GM18502 (cell line): Measurements from ENCODE around the gene PTPRG.

ENCODE experiments used
- ATAC-seq: cut with Tn5 transposase; IDR thresholded peaks from one replicate; pipeline ENCODE4 v1.9.1; 2021; ENCODE audit warnings: mild to moderate bottlenecking; ENCODE audit not compliant: unreplicated experiment, poor library complexity

The PTPRG gene

DNA sequence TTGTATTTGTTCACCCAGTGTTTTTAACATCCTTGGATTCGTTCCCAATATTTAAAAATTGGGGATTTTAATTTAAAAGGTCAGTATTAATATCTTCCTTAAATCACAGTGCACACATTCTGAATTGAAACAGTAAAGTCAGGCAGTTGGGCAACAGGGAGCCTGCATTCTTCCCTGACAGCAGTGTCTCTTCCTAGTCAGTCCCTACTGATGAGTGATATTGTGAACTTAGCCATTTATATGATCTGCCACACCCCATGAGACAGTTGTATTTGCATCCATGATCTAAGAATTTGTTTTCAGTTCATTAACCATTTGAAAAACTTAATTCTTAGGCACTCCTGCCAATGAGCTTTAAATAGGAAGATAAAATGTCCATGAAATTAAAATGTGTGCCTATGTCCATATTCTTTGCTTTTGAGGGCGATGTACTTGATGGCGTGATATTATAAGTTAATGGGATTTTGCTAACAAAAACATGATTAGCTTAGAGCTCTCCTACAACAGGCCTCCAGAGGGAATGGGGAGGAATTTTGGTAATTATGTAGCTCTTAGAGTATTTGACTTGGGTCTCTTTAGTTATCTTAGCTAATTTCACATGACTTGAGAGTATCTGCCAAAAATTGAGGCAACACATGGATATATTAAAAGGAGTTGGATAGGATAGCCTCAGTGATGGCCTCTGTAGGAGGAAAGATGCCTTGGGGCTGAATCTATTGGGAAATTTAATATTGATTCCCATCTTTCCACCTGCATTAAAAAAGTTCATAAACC is 219.3 kb downstream of the PTPRG start:
- no peak for ATAC-seq

DNA sequence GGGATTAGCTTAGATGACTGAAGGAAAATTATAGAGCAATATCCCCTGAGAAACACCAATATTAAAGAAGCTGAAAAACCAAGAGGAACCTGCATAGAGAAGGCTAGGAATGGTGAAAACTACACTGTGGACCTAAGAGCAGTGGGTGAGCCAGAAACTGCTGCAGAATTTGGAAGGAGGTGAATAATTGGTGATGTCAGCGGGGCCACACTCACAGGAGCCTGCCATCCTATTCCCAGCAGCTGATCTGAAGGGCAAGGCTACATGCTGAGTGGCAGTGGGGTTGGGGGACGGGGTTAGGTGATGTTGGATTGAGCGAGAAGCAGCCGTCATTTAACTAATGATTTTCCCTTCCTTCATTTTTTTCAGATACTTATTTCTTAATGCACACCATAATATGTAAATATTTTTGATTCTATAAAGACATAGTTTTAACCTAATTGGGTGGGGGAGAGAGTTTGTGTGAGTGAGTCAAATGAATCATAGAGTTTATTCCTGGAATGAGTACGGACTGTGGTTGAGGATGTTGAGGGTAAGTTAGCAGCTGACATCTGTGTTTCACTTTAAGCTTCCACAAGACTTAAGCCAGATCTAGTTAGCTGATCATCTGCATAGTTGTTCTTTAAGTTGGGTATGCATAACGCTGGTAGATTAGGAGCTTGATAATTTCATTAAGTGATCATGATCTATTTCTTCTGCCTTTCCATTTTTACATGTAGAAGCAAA is 222.8 kb downstream of the PTPRG start:
- ATAC-seq = no peak

- ATAC-seq = no peak
These were observed 227.5 kb downstream of the PTPRG start for GRCh38 chr3:61788623-61789507.

GRCh38 chr3:61789861-61790260 is 228.5 kb downstream of the PTPRG start:
- no peak for ATAC-seq

DNA sequence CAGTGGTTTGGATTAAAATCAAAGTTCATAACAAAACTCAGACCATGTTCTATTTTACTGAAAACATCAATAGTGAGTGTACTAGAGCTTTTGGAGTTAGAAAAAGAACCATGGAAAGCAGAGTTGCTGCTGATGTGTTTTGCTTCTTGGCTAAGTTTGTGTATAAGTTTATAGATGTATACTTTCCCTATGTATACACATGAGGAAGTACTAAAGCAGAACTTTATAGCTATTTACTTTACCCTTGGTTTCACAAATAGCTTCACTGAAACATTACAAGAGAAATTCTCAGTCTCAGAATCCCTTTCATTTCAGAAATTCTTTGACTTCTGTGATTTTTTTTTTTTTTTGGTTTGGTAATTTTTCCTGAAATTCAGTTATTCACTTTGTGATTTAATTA is 229.0 kb downstream of the PTPRG start:
- no peak for ATAC-seq

GRCh38 chr3:61793056-61793455 is 231.7 kb downstream of the PTPRG start:
- ATAC-seq = no peak

DNA sequence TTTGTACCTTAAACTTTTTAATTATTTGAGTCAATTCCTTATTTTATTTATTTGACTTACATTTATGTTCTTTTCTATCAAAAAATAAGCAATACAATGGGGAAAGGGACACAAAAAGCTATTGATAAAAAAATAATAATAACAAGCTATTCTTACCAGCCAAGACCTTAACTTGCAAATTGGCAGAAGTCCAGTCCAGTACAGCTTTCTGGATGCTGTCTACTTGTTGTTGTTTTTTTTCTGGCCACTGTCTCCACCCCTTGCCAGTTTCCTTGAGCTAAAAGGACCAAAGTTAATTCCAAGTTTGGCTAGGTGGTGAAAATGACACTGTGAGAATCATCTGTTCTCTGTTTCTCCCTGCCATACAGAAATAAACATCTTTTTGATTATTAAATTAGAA is 232.2 kb downstream of the PTPRG start:
- ATAC-seq = no peak

DNA sequence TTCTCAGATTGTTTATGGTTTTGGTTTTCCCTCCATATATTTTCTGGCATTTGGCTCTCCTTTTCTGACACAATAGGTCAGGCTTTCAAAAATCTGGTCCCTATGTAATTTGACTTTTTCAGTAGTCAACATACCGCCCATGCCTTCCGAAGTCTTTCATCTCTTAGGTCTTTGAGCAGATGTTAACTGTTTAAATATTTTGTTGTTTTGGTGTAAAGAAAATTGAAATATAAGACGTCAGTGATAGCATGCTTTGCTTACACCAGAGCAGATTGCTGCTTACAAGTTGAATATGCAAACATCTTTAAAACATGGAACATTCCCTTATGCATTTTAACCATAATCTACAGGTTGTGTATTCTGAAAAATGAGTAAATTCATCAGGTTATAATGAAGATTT is 233.0 kb downstream of the PTPRG start:
- ATAC-seq = no peak

- no peak for ATAC-seq
These were observed 233.6 kb downstream of the PTPRG start for GRCh38 chr3:61794961-61795360.

- no peak for ATAC-seq
These were observed 234.8 kb downstream of the PTPRG start for GRCh38 chr3:61796088-61796680.

GRCh38 chr3:61796911-61797310 is 235.5 kb downstream of the PTPRG start:
- ATAC-seq = no peak

DNA sequence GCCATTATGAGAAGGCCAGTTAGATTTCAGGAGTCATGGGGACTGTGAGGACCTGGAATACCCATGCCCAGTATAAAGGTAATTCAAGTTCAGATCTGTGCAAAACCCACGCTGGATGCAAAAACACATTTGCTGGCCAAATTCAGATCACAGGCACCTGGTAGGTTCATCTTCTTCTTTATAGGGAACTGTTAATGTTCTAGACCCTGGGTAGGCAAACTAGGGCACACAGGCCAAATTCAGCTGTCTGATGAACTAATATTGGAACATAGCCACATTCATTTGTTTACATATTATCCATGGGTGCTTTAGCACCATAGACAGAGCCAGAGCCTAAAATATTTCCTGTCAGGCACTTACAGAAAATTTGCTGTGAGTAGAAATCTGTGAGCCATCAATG is 241.4 kb downstream of the PTPRG start:
- no peak for ATAC-seq

DNA sequence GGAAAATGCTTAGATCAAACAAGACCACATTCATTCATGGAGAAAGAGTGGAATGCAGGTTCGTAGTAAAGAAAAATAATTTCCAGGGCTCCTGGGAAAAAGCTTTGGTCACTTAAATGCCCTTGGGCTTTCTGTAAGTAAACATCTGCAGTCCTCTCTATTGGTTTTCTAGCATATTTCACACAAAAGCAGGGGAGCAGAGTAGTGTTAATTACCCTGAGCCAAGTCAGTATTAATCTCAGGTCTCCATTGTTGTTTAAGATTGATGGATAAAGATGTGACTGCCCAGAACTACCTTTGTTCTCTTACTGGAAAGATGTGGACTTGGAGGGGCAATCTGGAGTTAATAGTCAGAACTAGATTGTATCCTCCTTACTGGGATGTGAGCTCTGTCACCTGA is 242.6 kb downstream of the PTPRG start:
- no peak for ATAC-seq

- no peak for ATAC-seq
These were observed 243.4 kb downstream of the PTPRG start for GRCh38 chr3:61804782-61805181.

GRCh38 chr3:61805510-61806080 is 244.2 kb downstream of the PTPRG start:
- ATAC-seq = no peak

DNA sequence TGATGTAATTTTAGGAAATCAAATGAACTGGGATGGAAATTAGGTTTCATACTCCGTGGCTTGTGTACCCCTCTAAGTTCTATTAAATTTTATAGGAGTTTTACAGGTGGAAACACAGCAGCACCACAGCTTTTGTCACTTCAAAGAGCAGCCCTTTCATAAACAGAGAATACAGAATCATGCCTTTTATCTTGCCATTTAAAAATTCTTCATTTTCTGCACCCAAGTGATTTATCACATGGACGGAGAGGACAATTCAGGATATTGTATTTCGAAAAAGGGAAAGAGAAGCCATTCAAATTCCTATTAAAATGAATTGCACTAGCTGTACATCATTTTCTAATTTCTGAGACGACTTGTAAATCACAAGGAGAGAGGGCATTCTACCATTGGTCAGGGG is 245.4 kb downstream of the PTPRG start:
- ATAC-seq = no peak

GRCh38 chr3:61807865-61808276 is 246.5 kb downstream of the PTPRG start:
- no peak for ATAC-seq

DNA sequence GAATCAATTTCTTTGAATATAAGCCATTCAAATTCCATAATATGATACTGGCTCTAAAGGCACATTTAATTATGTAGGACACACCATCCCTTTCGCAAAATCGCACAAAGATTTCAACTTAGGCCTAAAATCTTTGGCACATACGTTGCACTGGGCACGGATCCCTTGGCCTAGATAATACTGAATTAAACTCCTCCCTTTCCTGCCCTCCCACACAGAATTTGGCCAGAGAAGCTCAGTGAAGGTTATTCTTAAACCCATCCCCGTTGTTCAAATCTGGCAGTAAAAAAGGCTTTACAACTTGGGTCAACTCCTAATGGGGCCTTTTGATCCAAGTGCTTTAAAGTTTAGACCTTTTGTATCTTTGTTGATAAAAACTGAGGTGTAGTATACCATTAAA is 247.2 kb downstream of the PTPRG start:
- no peak for ATAC-seq

GRCh38 chr3:61808999-61809398 is 247.6 kb downstream of the PTPRG start:
- no peak for ATAC-seq

GRCh38 chr3:61809879-61810278 is 248.5 kb downstream of the PTPRG start:
- ATAC-seq = no peak
